HepG2 (cell line): ENCODE data around the gene MT1A. TPM values are rescaled to one million over a fixed set of nuclear protein-coding genes. Genes with fewer than 3 reads are reported as not detected.

Source experiments
- AKAP8 ChIP-seq: sonication (generic); formaldehyde crosslinking; IDR thresholded peaks from 2 replicates; pipeline ENCODE4 v1.5.1; 2020; ENCODE audit warnings: mild to moderate bottlenecking, missing genetic modification reagents
- ATAD3A ChIP-seq: sonication (generic); formaldehyde crosslinking; IDR thresholded peaks from 2 replicates; pipeline ENCODE4 v1.4.0; 2020; ENCODE audit warnings: missing genetic modification reagents
- BRD4 ChIP-seq: sonication (generic); formaldehyde crosslinking; IDR thresholded peaks from 2 replicates; pipeline ENCODE4 v1.4.0; 2020; ENCODE audit warnings: missing genetic modification reagents
- DNMT3B ChIP-seq: conservative IDR thresholded peaks from 2 replicates; pipeline ENCODE4 v1.6.1; 2016; ENCODE audit warnings: missing biosample characterization, control low read depth
- DR1 ChIP-seq: sonication (generic); formaldehyde crosslinking; IDR thresholded peaks from 2 replicates; pipeline ENCODE4 v1.8.0; 2021; ENCODE audit warnings: mild to moderate bottlenecking, missing genetic modification reagents, inconsistent platforms
- GATAD1 ChIP-seq: IDR thresholded peaks from 2 replicates; pipeline ENCODE4 v1.6.1; 2016; ENCODE audit warnings: missing genetic modification reagents, missing compliant biosample characterization
- TCF7 ChIP-seq: sonication (generic); IDR thresholded peaks from 2 replicates; pipeline ENCODE4 v1.6.1; 2016; ENCODE audit warnings: antibody characterized with exemption, low read depth
- ZNF230 ChIP-seq: sonication (generic); formaldehyde crosslinking; IDR thresholded peaks from 2 replicates; pipeline ENCODE4 v1.4.0; 2020; ENCODE audit warnings: mild to moderate bottlenecking, missing genetic modification reagents
- ZNF383 ChIP-seq: sonication (generic); formaldehyde crosslinking; IDR thresholded peaks from 2 replicates; pipeline ENCODE4 v1.4.0; 2020; ENCODE audit warnings: missing genetic modification reagents, mild to moderate bottlenecking, borderline replicate concordance
- ZNF775 ChIP-seq: sonication (generic); formaldehyde crosslinking; IDR thresholded peaks from 2 replicates; pipeline ENCODE4 v1.4.0; 2020; ENCODE audit warnings: missing genetic modification reagents, mild to moderate bottlenecking, moderate library complexity, borderline replicate concordance
- ZNF776 ChIP-seq: sonication (generic); formaldehyde crosslinking; IDR thresholded peaks from 2 replicates; pipeline ENCODE4 v1.4.0; 2020; ENCODE audit warnings: mild to moderate bottlenecking, missing genetic modification reagents
- polyA plus RNA-seq, 8 experiments: library from polyadenylated mRNA; depleted of rRNA in 3 of 8; stranded (reverse) in 7 of 8; unstranded in 1 of 8; fragments of >200 nt; fragmentation: Illumina TruSeq in 4 of 8; extraction: Trizol in 4 of 8; gene quantifications; 2 replicates each; pipeline versions ENCODE4 v1.2.1 to v1.2.3, GENCODE V29; 2011 to 2016; ENCODE audit warnings: low read depth in 4 of 8, missing spikeins in 1 of 8, mixed read lengths in 1 of 8; ENCODE audit not compliant: insufficient read depth in 1 of 8
- total RNA-seq, 5 experiments: library from RNA; depleted of rRNA; stranded (reverse); fragments of >200 nt; fragmentation: Illumina TruSeq; extraction: Trizol; gene quantifications; 2 replicates each; pipeline ENCODE4 v1.2.3, GENCODE V29; 2016; ENCODE audit warnings: low read depth in 1 of 5
- TF ChIP-seq, protein P1 (sequence below): sonication (generic); formaldehyde crosslinking; IDR thresholded peaks from 2 replicates; pipeline ENCODE4 v1.8.1; 2023; ENCODE audit warnings: missing genetic modification reagents, mild to moderate bottlenecking, borderline replicate concordance
- TF ChIP-seq, protein P2 (sequence below): sonication (generic); formaldehyde crosslinking; IDR thresholded peaks from 2 replicates; pipeline ENCODE4 v1.9.0; 2022; ENCODE audit warnings: missing genetic modification reagents, mild to moderate bottlenecking, borderline replicate concordance
- TF ChIP-seq, protein P3 (sequence below): sonication (generic); formaldehyde crosslinking; IDR thresholded peaks from 2 replicates; pipeline ENCODE4 v1.5.0; 2020; ENCODE audit warnings: mild to moderate bottlenecking, missing genetic modification reagents, borderline replicate concordance
- TF ChIP-seq, protein P4 (sequence below), 2 experiments: sonication (generic) in 1 of 2; formaldehyde crosslinking in 1 of 2; IDR thresholded peaks; 2 replicates each; pipeline versions ENCODE4 v1.4.0 to v1.6.1; 2018 to 2020; ENCODE audit warnings: missing genetic modification reagents in 2 of 2, borderline replicate concordance in 1 of 2, low read depth in 1 of 2, mild to moderate bottlenecking in 1 of 2, missing biosample characterization in 1 of 2
- TF ChIP-seq, protein P5 (sequence below): IDR thresholded peaks from 2 replicates; pipeline ENCODE4 v1.6.1; 2016; ENCODE audit warnings: low read depth, borderline replicate concordance

The MT1A gene
- total and polyA plus RNA-seq, 2 of the 13 experiments (the other 11 are each of a cell fraction or from before 2014, with no cell fraction given), result 8.3 to 10.4 TPM

DNA sequence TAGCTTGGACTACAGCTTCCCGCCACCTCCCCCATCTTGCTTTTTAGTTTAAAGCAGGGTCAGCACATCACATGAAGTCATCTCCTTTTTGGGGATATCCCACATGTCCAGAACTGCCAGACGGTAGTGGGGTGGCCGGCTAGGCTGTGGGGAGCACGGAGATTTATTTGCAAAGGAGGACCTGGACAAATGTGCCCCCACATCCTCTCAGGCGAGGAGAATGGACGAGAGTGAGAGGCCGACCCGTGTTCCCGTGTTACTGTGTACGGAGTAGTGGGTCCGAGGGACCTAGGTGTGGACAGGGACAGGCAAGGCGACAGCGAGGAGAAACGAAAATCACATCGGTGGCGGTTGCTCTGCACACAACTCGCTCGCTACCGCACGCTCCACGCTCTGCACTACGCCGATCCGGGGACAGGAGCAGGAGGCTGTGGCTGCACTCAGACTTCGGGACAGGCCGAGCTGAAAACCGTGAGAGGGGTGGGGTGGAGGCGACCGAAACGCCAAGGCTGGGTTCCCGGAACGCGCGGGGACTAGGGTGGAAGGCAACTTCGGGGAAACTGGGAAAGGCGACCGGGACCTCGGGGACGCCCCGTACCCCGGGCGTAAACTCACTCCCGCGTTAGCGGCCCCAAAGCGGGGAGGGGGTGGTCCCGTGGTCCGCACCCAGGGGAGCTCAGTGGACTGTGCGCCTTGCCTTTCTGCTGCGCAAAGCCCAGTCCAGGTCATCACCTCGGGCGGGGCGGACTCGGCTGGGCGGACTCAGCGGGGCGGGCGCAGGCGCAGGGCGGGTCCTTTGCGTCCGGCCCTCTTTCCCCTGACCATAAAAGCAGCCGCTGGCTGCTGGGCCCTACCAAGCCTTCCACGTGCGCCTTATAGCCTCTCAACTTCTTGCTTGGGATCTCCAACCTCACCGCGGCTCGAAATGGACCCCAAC lies at the start of gene MT1A (continued):
- TF ChIP-seq ZNF230 (CRISPR knock-in tag) (0 out of 2 replicates have a peak, but pooled peaks have one; percentile 23), ZNF775 (no peak), ZNF776 (CRISPR knock-in tag) (no peak), ZNF383 (no peak), DNMT3B (CRISPR knock-in tag) (no peak), DR1 (peak; percentile 52; the same call in 1 of the 2 replicates), AKAP8 (no peak), GATAD1 (CRISPR knock-in tag) (no peak), ATAD3A (CRISPR knock-in tag) (no peak), BRD4 (CRISPR knock-in tag) (no peak), TCF7 (no peak)
- TF ChIP-seq, protein P1, sequence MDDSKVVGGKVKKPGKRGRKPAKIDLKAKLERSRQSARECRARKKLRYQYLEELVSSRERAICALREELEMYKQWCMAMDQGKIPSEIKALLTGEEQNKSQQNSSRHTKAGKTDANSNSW (CRISPR knock-in tag), result no peak
- TF ChIP-seq, protein P2, sequence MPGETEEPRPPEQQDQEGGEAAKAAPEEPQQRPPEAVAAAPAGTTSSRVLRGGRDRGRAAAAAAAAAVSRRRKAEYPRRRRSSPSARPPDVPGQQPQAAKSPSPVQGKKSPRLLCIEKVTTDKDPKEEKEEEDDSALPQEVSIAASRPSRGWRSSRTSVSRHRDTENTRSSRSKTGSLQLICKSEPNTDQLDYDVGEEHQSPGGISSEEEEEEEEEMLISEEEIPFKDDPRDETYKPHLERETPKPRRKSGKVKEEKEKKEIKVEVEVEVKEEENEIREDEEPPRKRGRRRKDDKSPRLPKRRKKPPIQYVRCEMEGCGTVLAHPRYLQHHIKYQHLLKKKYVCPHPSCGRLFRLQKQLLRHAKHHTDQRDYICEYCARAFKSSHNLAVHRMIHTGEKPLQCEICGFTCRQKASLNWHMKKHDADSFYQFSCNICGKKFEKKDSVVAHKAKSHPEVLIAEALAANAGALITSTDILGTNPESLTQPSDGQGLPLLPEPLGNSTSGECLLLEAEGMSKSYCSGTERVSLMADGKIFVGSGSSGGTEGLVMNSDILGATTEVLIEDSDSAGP (CRISPR knock-in tag), result peak; percentile 47; the same call in 1 of the 2 replicates
- TF ChIP-seq, protein P3, sequence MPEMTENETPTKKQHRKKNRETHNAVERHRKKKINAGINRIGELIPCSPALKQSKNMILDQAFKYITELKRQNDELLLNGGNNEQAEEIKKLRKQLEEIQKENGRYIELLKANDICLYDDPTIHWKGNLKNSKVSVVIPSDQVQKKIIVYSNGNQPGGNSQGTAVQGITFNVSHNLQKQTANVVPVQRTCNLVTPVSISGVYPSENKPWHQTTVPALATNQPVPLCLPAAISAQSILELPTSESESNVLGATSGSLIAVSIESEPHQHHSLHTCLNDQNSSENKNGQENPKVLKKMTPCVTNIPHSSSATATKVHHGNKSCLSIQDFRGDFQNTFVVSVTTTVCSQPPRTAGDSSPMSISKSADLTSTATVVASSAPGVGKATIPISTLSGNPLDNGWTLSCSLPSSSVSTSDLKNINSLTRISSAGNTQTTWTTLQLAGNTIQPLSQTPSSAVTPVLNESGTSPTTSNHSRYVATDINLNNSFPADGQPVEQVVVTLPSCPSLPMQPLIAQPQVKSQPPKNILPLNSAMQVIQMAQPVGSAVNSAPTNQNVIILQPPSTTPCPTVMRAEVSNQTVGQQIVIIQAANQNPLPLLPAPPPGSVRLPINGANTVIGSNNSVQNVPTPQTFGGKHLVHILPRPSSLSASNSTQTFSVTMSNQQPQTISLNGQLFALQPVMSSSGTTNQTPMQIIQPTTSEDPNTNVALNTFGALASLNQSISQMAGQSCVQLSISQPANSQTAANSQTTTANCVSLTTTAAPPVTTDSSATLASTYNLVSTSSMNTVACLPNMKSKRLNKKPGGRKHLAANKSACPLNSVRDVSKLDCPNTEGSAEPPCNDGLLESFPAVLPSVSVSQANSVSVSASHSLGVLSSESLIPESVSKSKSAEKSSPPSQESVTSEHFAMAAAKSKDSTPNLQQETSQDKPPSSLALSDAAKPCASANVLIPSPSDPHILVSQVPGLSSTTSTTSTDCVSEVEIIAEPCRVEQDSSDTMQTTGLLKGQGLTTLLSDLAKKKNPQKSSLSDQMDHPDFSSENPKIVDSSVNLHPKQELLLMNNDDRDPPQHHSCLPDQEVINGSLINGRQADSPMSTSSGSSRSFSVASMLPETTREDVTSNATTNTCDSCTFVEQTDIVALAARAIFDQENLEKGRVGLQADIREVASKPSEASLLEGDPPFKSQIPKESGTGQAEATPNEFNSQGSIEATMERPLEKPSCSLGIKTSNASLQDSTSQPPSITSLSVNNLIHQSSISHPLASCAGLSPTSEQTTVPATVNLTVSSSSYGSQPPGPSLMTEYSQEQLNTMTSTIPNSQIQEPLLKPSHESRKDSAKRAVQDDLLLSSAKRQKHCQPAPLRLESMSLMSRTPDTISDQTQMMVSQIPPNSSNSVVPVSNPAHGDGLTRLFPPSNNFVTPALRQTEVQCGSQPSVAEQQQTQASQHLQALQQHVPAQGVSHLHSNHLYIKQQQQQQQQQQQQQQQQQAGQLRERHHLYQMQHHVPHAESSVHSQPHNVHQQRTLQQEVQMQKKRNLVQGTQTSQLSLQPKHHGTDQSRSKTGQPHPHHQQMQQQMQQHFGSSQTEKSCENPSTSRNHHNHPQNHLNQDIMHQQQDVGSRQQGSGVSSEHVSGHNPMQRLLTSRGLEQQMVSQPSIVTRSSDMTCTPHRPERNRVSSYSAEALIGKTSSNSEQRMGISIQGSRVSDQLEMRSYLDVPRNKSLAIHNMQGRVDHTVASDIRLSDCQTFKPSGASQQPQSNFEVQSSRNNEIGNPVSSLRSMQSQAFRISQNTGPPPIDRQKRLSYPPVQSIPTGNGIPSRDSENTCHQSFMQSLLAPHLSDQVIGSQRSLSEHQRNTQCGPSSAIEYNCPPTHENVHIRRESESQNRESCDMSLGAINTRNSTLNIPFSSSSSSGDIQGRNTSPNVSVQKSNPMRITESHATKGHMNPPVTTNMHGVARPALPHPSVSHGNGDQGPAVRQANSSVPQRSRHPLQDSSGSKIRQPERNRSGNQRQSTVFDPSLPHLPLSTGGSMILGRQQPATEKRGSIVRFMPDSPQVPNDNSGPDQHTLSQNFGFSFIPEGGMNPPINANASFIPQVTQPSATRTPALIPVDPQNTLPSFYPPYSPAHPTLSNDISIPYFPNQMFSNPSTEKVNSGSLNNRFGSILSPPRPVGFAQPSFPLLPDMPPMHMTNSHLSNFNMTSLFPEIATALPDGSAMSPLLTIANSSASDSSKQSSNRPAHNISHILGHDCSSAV (CRISPR knock-in tag), result no peak
- TF ChIP-seq, protein P4, sequence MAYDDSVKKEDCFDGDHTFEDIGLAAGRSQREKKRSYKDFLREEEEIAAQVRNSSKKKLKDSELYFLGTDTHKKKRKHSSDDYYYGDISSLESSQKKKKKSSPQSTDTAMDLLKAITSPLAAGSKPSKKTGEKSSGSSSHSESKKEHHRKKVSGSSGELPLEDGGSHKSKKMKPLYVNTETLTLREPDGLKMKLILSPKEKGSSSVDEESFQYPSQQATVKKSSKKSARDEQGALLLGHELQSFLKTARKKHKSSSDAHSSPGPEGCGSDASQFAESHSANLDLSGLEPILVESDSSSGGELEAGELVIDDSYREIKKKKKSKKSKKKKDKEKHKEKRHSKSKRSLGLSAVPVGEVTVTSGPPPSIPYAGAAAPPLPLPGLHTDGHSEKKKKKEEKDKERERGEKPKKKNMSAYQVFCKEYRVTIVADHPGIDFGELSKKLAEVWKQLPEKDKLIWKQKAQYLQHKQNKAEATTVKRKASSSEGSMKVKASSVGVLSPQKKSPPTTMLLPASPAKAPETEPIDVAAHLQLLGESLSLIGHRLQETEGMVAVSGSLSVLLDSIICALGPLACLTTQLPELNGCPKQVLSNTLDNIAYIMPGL (CRISPR knock-in tag; IDR thresholded peaks at IDR 0.05; ENCODE audit: borderline replicate concordance in 1 of 2, low read depth in 1 of 2), result 0 out of 4 replicates have a peak, but pooled peaks of 1 of the 2 experiments have one; percentile 21
- TF ChIP-seq, protein P5, sequence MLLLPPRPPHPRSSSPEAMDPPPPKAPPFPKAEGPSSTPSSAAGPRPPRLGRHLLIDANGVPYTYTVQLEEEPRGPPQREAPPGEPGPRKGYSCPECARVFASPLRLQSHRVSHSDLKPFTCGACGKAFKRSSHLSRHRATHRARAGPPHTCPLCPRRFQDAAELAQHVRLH, result no peak
